T-helper 1 cell treated with Interleukin-12 subunit alpha and Interleukin-12 subunit beta and Interleukin-4 antibody, amounts not matched to agents 30 ng/mL and 1 ng/mL, for 36 hours (primary cell): ENCODE measurements around the gene MAS1L. TPM values are rescaled to one million over a fixed set of nuclear protein-coding genes. Genes with fewer than 3 reads are reported as not detected.

Experiments used
- intact Hi-C: fragments of 100-400 bp; cut with micrococcal nuclease; formaldehyde crosslinking; loops from one replicate; pipeline ENCODE4 v1.15.1; 2024
- total RNA-seq: library from RNA; stranded (reverse); gene quantifications from 2 replicates; pipeline ENCODE4 v1.2.3, GENCODE V29; 2022

MAS1L gene
- total RNA-seq, 1 donor from 2014 or later, result not detected

DNA sequence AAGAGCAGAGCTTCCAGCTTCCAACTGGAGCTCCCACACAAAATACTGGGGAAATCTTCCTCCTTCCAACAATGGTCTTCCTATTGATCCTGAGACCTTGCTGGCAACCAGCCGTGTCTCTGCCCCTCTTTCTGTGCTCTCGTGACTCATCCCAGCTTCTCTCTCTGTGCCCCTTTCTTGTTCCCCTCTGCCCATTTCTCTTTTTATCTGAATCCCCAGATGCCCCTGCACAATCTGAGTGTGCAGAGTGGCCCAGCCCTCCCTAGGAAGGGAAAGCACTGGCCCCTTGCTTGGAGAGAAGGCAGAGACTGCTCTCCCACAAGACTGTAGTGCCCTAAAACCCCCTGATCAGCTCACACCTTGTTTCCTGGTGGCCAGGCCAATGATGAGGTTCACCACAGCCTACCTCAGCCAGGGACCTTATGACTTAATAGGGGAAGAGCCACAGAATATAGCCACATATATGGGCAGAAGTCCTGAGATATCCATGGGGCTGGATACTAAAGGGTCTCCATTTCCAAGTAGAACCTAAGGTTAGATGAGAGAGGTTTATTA lies 23.1 kb upstream of the MAS1L start:
- intact Hi-C loops, result no loop called here

DNA sequence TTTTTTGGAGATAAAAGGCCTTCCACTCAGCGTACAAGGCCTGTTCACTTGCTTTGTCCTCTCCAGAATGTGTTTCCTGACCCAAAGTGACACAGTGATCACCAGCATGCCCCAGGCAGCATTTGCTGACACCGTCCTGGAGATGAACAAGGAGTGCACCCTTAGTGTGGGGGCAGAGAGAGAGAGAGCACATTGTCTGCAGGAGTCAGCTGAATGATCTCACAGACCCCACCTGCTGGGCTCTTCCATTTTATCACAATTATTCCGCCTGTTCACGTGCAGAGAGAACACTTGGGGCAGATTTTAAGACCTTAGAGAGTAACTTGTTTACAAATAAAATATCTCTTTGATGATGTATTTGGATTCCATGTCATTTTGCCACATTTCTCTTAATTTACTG lies 22.4 kb upstream of the MAS1L start:
- intact Hi-C loops, result no loop called here

GRCh38 chr6:29509711-29510110 lies 22.0 kb upstream of the MAS1L start:
- intact Hi-C loops, result no loop called here

DNA sequence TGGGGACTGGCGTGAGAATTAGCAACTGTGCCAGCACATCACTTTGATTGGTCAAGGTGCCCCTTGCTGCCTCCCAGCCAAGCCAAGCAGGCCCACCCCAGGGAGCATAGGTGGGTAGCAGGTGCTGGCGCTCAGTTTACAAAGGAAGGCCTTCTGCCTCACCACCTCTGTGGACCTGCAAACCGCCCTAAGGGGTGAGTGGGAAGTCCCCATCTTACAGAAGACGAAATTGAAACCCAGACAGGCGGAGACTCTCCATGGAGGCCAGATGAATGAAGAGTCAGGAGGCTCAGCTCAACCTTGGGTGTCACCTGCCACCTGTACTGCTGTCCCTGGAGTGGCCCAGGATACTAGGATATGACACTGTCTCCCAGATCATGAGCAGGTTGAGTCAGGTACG lies 21.5 kb upstream of the MAS1L start:
- intact Hi-C loops, result no loop called here

GRCh38 chr6:29507319-29507718 lies 19.6 kb upstream of the MAS1L start:
- intact Hi-C loops, result no loop called here

DNA sequence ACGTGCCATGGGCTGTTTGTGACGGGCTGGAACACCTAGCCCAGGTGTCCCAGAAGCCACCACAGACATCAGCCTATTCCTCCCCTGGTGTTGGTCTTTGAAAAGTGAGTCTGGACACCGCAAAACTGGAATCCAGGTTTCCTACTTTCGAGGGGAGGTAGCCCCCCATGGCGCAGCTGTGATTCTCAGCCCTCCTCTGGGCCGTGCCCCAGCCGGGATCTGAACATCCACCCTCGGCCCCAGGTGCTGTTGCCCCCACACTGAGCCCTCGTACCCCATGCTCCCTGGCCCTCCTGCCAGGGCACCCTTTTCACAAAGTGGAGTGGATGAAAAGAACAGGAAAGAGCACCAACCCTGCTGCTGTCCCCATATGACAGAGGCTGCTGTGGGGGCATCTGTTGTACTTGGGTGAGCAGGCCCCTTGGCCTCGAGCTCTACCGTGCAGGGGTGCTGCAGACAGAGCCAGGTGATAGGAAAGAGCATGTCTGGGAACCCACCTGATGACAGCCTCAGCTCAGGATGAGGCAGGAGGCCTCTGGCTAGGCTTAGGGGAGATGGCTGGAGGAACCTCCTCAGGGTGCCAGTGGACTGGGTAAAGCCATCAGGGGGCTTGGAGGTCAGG lies 18.8 kb upstream of the MAS1L start:
- intact Hi-C loops, result no loop called here

DNA sequence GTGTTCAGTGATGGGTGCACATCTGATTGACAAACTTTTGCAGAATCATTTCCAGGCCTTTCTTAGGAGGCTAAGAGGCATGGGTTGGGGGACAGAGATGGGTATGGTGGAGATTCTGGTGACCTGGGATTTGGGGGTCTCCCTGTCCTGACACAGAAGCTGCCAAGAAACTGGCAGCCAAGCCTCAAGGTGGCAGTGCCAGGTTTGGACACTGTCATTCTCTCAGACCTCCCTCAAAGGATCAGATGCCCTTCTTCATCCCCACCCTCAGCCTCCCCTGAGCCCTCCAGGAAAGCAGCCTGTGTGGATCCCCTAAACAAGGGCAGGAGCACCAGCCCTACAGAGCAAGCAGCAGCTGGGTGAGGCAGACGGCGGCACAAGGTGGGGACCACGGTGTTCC lies 18.1 kb upstream of the MAS1L start:
- intact Hi-C loops, result no loop called here

GRCh38 chr6:29504961-29505360 lies 17.2 kb upstream of the MAS1L start:
- intact Hi-C loops, result no loop called here

DNA sequence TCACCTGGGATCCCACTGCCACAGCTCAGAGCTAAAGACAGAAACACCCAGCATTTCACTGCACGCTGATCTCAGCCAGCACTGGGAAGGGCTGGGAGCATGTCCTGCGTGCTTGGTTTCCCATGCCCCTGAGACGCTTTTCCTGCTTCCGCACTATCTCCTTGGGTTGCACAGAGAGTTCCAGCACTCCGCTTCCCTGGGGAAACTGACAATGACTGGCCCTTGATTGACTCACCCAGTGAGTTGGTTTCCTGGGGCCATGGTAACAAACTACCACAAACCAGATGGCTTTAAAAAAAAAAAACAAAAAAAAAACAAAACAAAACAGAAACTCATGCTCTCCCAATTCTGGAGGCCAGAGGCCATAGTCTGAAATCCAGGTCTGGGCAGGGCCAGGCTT lies 14.8 kb upstream of the MAS1L start:
- intact Hi-C loops, result no loop called here

DNA sequence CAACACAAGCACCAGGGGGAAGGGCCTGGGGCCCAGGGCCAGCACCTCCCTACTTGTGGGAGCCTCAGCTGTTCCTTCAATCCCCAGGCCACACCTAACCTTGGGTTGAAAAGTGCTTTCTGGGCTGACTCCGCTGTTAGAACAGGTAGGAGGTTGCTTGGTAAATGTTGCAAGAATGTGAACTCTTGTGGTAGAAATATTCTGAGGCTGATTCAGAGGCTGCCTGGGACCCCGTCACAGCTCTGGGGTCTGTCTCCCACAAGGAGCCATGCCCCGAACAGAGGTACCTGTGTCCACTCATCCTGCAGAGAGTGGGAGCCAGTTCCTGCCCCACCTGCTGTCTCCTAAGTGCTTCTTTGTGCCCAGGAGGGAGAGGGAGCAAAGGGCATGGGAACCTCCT lies 14.4 kb upstream of the MAS1L start:
- intact Hi-C loops, result no loop called here

DNA sequence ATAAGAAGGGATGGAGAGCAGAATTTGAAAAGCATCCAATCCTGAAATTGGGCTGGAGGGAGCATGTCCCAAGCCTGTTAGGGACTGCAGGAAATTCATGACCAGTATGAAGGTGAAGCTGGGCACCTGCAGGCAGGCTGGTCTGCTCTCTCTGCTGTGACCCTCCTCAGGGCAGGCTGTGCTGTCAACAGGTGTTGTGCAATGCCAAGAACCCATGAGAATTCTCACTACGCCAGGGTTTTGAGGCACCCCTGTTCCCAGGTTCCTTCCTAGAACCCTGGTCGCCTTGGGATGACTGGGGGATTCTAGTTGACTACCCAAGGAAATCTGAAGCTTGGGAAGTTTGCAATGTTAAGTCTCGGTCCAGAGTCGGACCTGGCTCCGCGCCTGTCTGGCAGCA lies 13.3 kb upstream of the MAS1L start:
- intact Hi-C loops, result no loop called here

DNA sequence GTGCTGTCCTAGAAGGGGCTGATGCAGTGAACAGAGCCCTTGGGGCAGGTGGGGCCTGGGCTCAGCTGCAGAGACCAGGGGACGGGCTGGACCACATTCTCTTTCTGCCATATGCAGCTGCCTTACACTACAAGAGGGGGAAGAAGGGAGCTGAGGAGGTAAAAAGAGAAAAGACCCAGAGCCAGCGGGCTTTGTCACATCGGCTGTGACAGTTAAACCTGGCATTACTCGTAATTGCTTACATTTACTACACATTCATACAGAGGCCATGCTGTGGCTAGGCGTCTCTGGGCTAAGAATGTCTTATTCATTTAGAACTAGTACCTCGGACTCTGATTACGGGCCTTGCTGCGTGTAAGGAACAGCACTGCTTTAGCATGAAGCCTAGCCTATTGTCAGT lies 12.8 kb upstream of the MAS1L start:
- intact Hi-C loops, result no loop called here

DNA sequence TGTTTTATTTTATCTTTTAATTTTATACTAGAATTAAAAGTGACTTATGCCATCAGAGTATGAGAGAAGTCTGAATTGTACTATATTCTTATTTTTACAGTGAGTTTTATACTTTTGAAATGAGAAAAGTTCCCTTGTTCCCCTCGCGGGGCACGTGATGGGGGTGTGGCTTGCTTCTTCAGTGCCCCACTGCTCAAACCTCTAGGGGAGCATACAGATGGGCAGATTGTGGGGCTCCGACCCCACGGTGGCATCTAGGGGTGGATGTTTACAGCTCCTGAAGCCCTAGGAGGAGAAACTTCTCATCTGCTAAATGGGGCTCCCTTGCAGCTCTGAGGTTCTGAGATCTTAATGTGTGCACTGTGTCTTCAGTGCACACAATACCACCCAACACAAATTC lies 11.9 kb upstream of the MAS1L start:
- intact Hi-C loops, result no loop called here

DNA sequence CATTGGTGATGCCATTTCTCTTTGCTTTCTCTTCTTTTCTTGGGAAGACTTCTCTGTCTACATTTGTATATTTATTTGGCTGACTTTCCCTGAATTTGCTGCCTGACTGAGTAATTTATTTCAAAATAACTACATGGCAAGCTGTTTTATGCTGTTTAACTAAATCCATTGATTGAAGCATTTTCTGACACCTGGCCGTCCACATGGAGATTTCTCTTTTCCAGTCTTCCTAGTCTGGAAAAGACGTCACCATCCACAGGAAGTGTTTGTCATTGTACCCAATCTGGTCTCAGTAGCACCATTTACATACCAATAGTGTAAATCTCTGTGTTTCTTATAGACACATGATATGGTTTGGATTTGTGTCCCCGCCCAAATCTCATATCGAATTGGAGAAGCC lies 9.2 kb upstream of the MAS1L start:
- intact Hi-C loops, result no loop called here

GRCh38 chr6:29495571-29495970 lies 7.8 kb upstream of the MAS1L start:
- intact Hi-C loops, result no loop called here

GRCh38 chr6:29494131-29494530 lies 6.4 kb upstream of the MAS1L start:
- intact Hi-C loops, result no loop called here

GRCh38 chr6:29493261-29493660 lies 5.5 kb upstream of the MAS1L start:
- intact Hi-C loops, result no loop called here

DNA sequence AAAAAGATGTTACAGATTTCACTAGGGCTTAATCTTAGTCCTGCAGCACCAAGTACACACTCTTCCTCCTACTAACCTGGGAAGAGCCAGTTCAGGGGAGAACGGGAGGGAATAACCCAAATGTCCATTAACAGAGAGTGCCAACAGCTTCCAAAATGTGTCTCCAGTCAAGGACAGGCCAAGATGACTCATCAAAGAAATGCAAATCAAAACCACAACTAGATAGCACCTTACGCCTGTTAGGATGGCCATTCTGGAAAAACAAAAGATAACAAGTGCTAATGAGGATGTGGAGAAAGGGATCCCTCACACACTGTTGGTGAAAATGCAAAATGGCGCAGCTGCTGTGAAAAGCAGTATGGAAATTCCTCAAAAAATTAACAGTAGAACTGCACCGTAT lies 3.8 kb upstream of the MAS1L start:
- intact Hi-C loops, result no loop called here

DNA sequence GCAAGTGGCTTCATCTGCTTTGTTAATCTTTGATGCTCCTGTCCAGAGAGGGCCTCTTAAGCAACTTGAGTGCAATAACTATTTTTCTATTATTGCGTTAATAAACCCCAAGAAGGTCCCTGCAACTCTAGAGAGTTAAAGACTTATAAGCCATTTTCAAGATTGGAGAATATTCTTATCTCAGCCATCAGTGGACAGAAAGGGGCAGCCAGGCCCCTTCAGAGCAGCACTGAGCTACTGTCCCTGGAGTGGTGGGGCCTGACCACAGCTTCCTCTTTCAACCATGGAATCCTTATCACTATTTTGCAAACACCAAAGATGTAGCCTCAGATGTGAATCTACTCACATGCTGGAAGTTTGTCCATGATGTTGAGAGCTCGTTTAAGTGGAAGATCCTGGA lies 2.8 kb upstream of the MAS1L start:
- intact Hi-C loops, result no loop called here

- intact Hi-C loops, result no loop called here
These were observed 2.3 kb upstream of the MAS1L start for GRCh38 chr6:29490055-29490454.

DNA sequence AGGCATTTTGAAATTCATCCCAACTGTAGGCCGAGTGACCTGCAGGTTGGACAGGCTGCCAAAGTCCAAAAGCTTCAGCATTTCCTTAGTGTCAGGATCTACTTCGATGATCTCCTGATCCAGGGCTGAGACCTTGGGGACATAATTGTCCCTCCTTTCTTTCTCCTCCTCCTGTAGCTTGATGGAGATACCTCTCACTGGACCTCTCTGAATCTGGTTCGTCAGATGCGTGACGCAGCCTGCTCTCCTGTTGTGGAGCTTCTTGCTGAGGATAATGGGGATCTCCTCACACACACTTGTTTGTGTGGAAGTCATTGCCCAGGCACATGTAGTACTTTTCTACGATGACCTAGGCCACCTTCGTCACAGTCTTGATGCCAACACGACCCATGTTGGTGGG lies 1.5 kb upstream of the MAS1L start:
- intact Hi-C loops, result no loop called here

DNA sequence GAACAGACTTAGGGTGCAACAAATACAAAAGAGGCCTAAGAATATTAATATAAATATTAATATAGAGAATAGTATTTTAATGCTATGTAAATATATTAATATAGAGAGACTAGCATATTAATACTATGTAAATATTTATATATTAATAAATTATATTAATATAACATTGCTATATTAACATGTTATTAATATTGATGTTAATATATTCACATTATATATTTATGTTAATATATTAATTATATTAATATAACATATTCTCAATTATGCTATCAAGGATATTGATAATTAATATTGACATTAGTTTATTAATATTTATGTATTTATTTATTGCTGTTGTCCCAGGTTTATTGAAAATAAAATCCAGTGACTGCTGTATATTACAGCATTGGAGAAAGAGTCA lies 1.1 kb upstream of the MAS1L start:
- intact Hi-C loops, result no loop called here

GRCh38 chr6:29487131-29487530 lies 625 bp downstream of the MAS1L start:
- intact Hi-C loops, result no loop called here

DNA sequence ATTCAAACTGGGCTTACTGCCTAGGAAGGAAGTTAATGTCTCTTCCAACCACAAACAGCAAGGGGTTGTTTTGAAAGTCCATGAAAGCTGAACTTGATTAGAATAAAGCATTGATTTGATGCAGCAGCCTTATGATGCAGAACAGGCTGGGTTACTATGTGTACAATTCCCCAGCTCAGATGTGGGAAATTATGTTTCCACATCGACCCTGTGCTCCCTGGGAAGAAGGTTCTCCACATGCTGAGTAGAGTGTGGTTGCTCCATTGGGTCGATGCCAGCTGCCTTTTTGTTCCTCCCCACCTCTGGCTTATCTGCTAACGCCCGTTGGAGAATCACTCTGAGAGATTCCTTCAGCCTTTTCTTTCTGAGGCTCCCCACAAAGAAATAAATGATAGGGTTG lies 1.2 kb downstream of the MAS1L start:
- intact Hi-C loops, result no loop called here
